Esophagus (tissue), 2 donors: ENCODE data around the gene RAC2. TPM values are rescaled to one million over a fixed set of nuclear protein-coding genes. Genes with fewer than 3 reads are reported as not detected.
"Not testable (repeated sequence)": the region's sequence is repeated elsewhere in the genome, so short reads cannot be mapped to it uniquely, and the experiment has no call there.

Experiments used
- H3K27ac ChIP-seq, 2 donors: one replicate each; pipeline ENCODE4 v1.5.1; 2013; ENCODE audit warnings: low read depth in 2 of 2, mild to moderate bottlenecking in 2 of 2, inconsistent platforms in 1 of 2, low read length in 1 of 2, moderate library complexity in 1 of 2
- H3K27me3 ChIP-seq, 2 donors: one replicate each; pipeline ENCODE4 v1.6.1; 2013; ENCODE audit warnings: low read length in 2 of 2, control low read depth in 1 of 2, mild to moderate bottlenecking in 1 of 2; ENCODE audit not compliant: insufficient read depth in 2 of 2, control insufficient read depth in 1 of 2
- H3K36me3 ChIP-seq, 2 donors: one replicate each; pipeline ENCODE4 v1.6.1; 2013; ENCODE audit warnings: low read length in 1 of 2; ENCODE audit not compliant: control insufficient read depth in 2 of 2, insufficient read depth in 2 of 2
- H3K4me1 ChIP-seq, 2 donors: one replicate each; pipeline ENCODE4 v1.6.1; 2013; ENCODE audit warnings: low read length in 1 of 2; ENCODE audit not compliant: control insufficient read depth in 2 of 2, insufficient read depth in 2 of 2
- H3K4me3 ChIP-seq, 2 donors: one replicate each; pipeline ENCODE4 v1.5.1; 2013; ENCODE audit warnings: low read length in 2 of 2, mild to moderate bottlenecking in 2 of 2, low read depth in 1 of 2, moderate library complexity in 1 of 2
- H3K9me3 ChIP-seq, 2 donors: one replicate each; pipeline ENCODE4 v1.6.1; 2013; ENCODE audit warnings: mild to moderate bottlenecking in 2 of 2, low read depth in 1 of 2, low read length in 1 of 2, moderate library complexity in 1 of 2; ENCODE audit not compliant: control insufficient read depth in 2 of 2, insufficient read depth in 1 of 2
- WGBS, 2 donors: extraction: QIAGEN DNeasy Blood & Tissue Kit; methylation state at CpG; one replicate each; pipeline ENCODE4 v1.1.7; 2013; 5-methylcytosine and 5-hydroxymethylcytosine counted together
- polyA plus RNA-seq, 2 donors: library from polyadenylated mRNA; stranded (reverse); fragments of 200-250 nt; gene quantifications; one replicate each; pipeline ENCODE4 v1.2.3, GENCODE V29; 2013
- donor health status: healthy with polysubstance abuse.
- donor health status: Bipolar disorder and iron deficiency.

RAC2 gene
- polyA plus RNA-seq, 2 donors, result 7.2 to 9.4 TPM

DNA sequence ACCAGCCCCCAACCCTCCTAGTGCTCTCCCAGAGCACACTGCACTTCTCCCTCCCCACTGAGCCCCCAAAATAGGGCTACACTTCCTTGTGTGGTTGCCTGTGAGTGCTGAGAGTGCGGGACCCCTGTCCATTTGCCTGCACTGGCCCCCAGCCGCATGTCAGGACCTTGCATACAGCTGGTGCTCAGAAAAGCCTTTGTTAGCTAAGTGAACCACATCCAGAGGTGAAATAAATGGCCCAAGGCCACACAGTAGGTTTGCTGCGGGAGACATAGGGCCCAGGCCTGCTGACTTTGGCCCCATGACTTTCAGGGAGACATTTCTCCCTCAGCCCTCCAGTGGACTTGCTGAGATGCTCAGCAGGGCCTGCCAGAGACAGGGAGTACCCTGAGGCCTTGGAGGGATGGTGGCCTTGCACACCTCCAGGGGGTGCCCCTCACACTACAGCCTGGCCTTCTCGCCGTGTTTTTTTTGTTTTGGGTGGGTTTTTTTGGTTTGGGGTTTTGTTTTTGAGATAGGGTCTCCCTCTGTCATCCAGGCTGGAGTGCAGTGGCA, 42.0 kb downstream of the RAC2 start:
- peaks cover 11 to 17% of the 10 kb centered on the region in 2 donors for H3K4me1 ChIP-seq

GRCh38 chr22:37201443-37201820, 42.6 kb downstream of the RAC2 start:
- H3K27ac ChIP-seq, H3K36me3 ChIP-seq, H3K9me3 ChIP-seq, H3K4me3 ChIP-seq, H3K27me3 ChIP-seq: not testable (repeated sequence)
- WGBS, 2 donors, result 94 to 98% methylated on average over 6 of the region's 6 CpGs
- peaks cover 13 to 23% of the 10 kb centered on the region in 2 donors for H3K4me1 ChIP-seq

More for the DNA sequence above, 42.0 kb downstream of the RAC2 start:
- H3K36me3 ChIP-seq, result no peaks in the 10 kb centered on the region
- WGBS, 2 donors, result 85 to 91% methylated on average over 5 of the region's 5 CpGs
- no peaks in the 10 kb centered on the region for H3K9me3 ChIP-seq
- no peak overlapping the region for H3K27ac ChIP-seq
- H3K4me3 ChIP-seq, result no peak overlapping the region
- H3K27me3 ChIP-seq, result no peaks in the 10 kb centered on the region

DNA sequence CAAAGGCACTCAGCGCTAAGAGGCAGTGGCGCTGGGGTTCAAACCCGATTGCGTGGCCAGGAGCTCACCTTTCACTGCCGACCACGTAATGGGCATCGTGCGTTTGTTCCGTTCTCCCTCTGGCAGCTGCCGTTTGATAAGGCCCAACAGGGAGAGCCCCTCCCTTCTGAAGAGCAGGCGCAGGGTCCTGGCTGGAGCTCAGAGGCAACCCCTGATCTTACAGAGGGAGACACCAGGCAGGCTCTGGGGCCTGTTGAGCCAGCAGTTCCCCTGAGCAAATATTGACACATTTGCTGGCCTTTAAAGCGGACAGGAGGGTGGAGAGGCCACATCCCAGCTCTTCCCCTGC, 44.3 kb downstream of the RAC2 start:
- peaks cover 13 to 23% of the 10 kb centered on the region in 2 donors for H3K4me1 ChIP-seq
- peak overlapping the region in 1 of 2 donors; percentile 66 for H3K4me3 ChIP-seq
- H3K9me3 ChIP-seq, result no peaks in the 10 kb centered on the region
- 11 to 16% methylated on average over 12 of the region's 12 CpGs for WGBS, 2 donors
- H3K27me3 ChIP-seq, result no peaks in the 10 kb centered on the region
- no peaks in the 10 kb centered on the region for H3K36me3 ChIP-seq
- H3K27ac ChIP-seq, result peak overlapping the region; percentile 48 to 61

GRCh38 chr22:37199103-37199759, 44.8 kb downstream of the RAC2 start:
- Histone ChIP-seq H3K9me3 (no peaks in the 10 kb centered on the region), H3K4me1 (peaks cover 13 to 23% of the 10 kb centered on the region in 2 donors), H3K27me3 (no peaks in the 10 kb centered on the region), H3K4me3 (peak overlapping the region; percentile 66 to 77), H3K27ac (peak overlapping the region; percentile 96 to 97), H3K36me3 (no peaks in the 10 kb centered on the region)
- WGBS, 2 donors, result 0 to 1% methylated on average over 58 of the region's 58 CpGs

DNA sequence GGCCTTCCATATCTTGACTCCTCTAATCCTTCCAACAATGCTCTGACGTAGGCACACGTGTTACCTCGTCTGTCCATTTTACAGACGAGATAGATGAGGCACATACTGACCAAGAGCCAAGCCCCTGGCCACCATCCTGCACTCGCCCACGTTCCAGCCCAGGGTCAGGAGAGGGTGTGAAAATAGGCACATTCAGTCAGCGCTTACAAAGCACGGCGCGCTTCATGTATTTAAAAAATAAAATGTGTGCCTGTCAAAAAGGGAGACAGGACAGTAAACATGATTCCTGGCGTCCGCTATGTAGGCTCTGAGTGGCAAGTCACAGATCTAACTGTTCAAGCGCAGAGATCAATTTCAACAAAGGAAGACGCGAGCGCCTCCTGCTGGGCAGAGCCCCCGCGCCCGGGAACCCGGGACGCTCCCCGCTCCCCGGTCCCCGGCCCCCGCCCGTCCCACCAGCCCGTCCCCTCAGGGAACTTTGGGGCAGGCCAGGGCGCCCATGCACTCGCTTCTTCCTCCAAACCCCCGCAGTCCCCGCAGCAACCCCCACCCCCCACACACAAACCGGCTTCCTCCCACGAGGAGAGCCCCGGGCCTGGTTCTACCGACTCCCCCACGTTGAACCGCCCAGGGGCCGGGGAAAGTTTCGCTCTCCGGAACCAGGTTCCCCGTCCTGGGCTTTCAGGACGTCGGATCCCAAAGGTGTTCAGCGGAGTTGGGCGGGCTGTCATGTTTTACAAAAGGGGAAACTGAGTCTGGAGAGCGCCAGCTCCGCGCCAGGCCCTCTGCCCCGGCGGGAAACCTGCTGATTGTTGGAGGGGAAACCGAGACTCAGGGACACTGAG, 45.6 kb downstream of the RAC2 start:
- peak overlapping the region; percentile 66 to 77 for H3K4me3 ChIP-seq
- no peaks in the 10 kb centered on the region for H3K9me3 ChIP-seq
- peak overlapping the region; percentile 96 to 97 for H3K27ac ChIP-seq
- 2 to 3% methylated on average over 51 of the region's 51 CpGs for WGBS, 2 donors
- H3K4me1 ChIP-seq, result peaks cover 13 to 23% of the 10 kb centered on the region in 2 donors
- H3K36me3 ChIP-seq, result no peaks in the 10 kb centered on the region
- H3K27me3 ChIP-seq, result no peaks in the 10 kb centered on the region

GRCh38 chr22:37197451-37198257, 46.4 kb downstream of the RAC2 start:
- peaks cover 13 to 23% of the 10 kb centered on the region in 2 donors for H3K4me1 ChIP-seq
- WGBS, 2 donors, result 35 to 36% methylated on average over 11 to 12 of the region's 12 CpGs
- no peaks in the 10 kb centered on the region for H3K9me3 ChIP-seq
- H3K4me3 ChIP-seq, result no peak overlapping the region
- peak overlapping the region; percentile 73 to 85 for H3K27ac ChIP-seq
- H3K36me3 ChIP-seq, result no peaks in the 10 kb centered on the region
- no peaks in the 10 kb centered on the region for H3K27me3 ChIP-seq

- Histone ChIP-seq H3K4me1 (peaks cover 13 to 23% of the 10 kb centered on the region in 2 donors), H3K9me3 (no peaks in the 10 kb centered on the region), H3K4me3 (no peak overlapping the region), H3K36me3 (no peaks in the 10 kb centered on the region), H3K27me3 (no peaks in the 10 kb centered on the region), H3K27ac (peak overlapping the region; percentile 73 to 85)
- WGBS, 2 donors, result 49 to 50% methylated on average over 11 to 14 of the region's 14 CpGs
These were observed 47.3 kb downstream of the RAC2 start for GRCh38 chr22:37196539-37197450.

DNA sequence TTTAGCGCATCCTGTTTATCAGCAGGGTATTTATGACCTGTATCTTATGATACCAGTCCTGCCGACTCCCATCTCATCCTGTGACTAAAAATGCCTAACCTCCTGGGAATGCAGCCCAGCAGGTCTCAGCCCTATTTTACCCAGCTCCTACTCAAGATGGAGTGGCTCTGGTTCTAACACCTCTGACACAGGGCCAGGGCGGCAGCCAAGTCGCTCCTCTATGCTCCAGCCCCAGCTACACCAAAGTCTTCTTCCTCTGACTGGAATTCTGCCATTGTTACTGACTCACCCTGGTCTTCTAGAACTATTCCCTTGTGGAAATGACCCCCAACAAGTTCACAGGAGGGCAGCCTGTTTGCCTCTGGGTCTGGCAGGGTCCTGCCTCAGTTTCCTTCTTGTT, 48.1 kb downstream of the RAC2 start:
- H3K27ac ChIP-seq, result peak overlapping the region in 1 of 2 donors; percentile 35
- peaks cover 13 to 23% of the 10 kb centered on the region in 2 donors for H3K4me1 ChIP-seq
- no peak overlapping the region for H3K4me3 ChIP-seq
- 63 to 64% methylated on average over 4 of the region's 4 CpGs for WGBS, 2 donors
- H3K27me3 ChIP-seq, result no peaks in the 10 kb centered on the region
- no peaks in the 10 kb centered on the region for H3K36me3 ChIP-seq
- H3K9me3 ChIP-seq, result no peaks in the 10 kb centered on the region
